Sigmoid colon (tissue), 3 donors: ENCODE data around the gene ADAMTS12.

Experiments
- POLR2A ChIP-seq, 2 donors: fragments of 450-650 bp; IDR thresholded peaks; one replicate each; pipeline ENCODE4 v1.6.1; 2016; ENCODE audit warnings: antibody characterized with exemption in 2 of 2, mild to moderate bottlenecking in 2 of 2, moderate library complexity in 2 of 2
- TF ChIP-seq, protein P1 (sequence below), 4 experiments: fragments of 450-650 bp in 3 of 4; fragments of 200-600 bp in 1 of 4; IDR thresholded peaks; one replicate each; pipeline ENCODE4 v1.5.1; 2016 to 2019; ENCODE audit warnings: antibody characterized with exemption in 4 of 4, mild to moderate bottlenecking in 3 of 4, moderate library complexity in 2 of 4

DNA sequence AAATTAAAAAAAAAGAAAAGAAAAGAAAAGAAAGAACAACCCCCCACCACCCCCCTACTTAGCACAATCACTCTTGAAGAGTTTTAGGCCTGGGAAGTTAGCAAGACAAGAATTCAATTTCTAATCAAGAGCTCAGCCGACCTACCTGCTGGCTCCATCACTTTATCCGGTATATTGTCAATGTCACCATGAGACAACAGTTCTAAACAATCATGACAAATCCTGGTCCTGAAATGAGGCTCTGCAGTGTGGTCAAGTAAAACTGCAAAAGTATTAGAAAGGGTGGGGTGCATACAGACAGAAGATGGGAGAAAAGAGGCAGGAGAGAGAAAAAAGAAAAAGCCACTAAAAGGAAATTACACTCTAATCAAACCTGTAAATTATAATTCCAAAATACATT, 287.3 kb downstream of the ADAMTS12 start:
- TF ChIP-seq, protein P1, sequence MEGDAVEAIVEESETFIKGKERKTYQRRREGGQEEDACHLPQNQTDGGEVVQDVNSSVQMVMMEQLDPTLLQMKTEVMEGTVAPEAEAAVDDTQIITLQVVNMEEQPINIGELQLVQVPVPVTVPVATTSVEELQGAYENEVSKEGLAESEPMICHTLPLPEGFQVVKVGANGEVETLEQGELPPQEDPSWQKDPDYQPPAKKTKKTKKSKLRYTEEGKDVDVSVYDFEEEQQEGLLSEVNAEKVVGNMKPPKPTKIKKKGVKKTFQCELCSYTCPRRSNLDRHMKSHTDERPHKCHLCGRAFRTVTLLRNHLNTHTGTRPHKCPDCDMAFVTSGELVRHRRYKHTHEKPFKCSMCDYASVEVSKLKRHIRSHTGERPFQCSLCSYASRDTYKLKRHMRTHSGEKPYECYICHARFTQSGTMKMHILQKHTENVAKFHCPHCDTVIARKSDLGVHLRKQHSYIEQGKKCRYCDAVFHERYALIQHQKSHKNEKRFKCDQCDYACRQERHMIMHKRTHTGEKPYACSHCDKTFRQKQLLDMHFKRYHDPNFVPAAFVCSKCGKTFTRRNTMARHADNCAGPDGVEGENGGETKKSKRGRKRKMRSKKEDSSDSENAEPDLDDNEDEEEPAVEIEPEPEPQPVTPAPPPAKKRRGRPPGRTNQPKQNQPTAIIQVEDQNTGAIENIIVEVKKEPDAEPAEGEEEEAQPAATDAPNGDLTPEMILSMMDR (IDR thresholded peaks at IDR 0.05): no peak
- no peak for TF ChIP-seq POLR2A (IDR thresholded peaks at IDR 0.05)
